ENCODE results near the gene ITGA4.

DNA sequence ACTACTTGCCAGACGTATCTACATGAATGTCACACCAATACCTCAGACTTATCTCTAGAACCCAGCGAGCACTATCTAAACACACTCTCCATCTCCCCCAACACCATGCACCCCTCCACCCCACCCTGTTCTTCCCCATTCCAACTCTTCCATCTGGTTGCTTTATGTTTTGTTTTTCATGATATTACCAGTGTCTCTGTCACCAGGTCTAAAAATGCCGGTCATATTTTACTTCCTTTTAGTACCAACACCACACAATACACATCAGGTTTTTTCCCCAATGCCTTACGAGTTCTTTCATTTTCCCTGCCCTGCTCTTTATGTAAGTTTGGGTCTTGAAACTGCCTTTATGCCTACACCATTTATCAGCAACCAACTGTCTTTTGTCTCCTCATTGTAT lies 10.2 kb upstream of the ITGA4 start:
- TF ChIP-seq, protein P1, sequence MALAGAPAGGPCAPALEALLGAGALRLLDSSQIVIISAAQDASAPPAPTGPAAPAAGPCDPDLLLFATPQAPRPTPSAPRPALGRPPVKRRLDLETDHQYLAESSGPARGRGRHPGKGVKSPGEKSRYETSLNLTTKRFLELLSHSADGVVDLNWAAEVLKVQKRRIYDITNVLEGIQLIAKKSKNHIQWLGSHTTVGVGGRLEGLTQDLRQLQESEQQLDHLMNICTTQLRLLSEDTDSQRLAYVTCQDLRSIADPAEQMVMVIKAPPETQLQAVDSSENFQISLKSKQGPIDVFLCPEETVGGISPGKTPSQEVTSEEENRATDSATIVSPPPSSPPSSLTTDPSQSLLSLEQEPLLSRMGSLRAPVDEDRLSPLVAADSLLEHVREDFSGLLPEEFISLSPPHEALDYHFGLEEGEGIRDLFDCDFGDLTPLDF (CRISPR knock-in tag; IDR thresholded peaks at IDR 0.05) = no peak
- TF ChIP-seq, protein P2, sequence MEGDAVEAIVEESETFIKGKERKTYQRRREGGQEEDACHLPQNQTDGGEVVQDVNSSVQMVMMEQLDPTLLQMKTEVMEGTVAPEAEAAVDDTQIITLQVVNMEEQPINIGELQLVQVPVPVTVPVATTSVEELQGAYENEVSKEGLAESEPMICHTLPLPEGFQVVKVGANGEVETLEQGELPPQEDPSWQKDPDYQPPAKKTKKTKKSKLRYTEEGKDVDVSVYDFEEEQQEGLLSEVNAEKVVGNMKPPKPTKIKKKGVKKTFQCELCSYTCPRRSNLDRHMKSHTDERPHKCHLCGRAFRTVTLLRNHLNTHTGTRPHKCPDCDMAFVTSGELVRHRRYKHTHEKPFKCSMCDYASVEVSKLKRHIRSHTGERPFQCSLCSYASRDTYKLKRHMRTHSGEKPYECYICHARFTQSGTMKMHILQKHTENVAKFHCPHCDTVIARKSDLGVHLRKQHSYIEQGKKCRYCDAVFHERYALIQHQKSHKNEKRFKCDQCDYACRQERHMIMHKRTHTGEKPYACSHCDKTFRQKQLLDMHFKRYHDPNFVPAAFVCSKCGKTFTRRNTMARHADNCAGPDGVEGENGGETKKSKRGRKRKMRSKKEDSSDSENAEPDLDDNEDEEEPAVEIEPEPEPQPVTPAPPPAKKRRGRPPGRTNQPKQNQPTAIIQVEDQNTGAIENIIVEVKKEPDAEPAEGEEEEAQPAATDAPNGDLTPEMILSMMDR (IDR thresholded peaks at IDR 0.05) = no peak
- no peak for TF ChIP-seq SP1 (CRISPR knock-in tag; conservative IDR thresholded peaks at IDR 0.05)
